ENCODE results near the gene UBA7. TPM values are rescaled to one million over a fixed set of nuclear protein-coding genes. Genes with fewer than 3 reads are reported as not detected.

Gene UBA7
- polyA plus RNA-seq, 1 donor from 2014 or later, result 4.0 TPM

- Histone ChIP-seq H3K9me3 (ENCODE audit: low read length) (no peaks in the 10 kb centered on the region), H3K9me2 (ENCODE audit: insufficient read depth, low read length) (no peaks in the 10 kb centered on the region), H3K9ac (ENCODE audit: low read length) (no peak overlapping the region), H3K27me3 (ENCODE audit: insufficient read depth, low read depth, low read length) (no peaks in the 10 kb centered on the region), H3K4me3 (ENCODE audit: low read length) (no peak overlapping the region), H3K36me3 (ENCODE audit: insufficient read depth, low read length) (no peaks in the 10 kb centered on the region), H2AFZ (ENCODE audit: low read depth, low read length) (no peak overlapping the region), H3F3A (ENCODE audit: insufficient read depth, low read length, poor library complexity, severe bottlenecking) (no peaks in the 10 kb centered on the region), H3K79me2 (replicated peaks; ENCODE audit: insufficient read depth, low read length) (no peaks in the 10 kb centered on the region), H4K20me1 (ENCODE audit: insufficient read depth) (no peaks in the 10 kb centered on the region), H3K27ac (ENCODE audit: low read length) (no peak overlapping the region), H3K4me2 (ENCODE audit: low read length) (no peak overlapping the region)
- TF ChIP-seq CTCF (IDR thresholded peaks at IDR 0.05; ENCODE audit: poor library complexity, severe bottlenecking), result no peak
- no peak for TF ChIP-seq POLR2AphosphoS5 (IDR thresholded peaks at IDR 0.05)
- no peak for TF ChIP-seq TAF1 (IDR thresholded peaks at IDR 0.05; ENCODE audit: low read depth)
- TF ChIP-seq RAD21 (conservative IDR thresholded peaks at IDR 0.05), result no peak
- no peak for TF ChIP-seq EZH2 (IDR thresholded peaks at IDR 0.05; ENCODE audit: borderline replicate concordance, insufficient read depth, low read length, poor library complexity, severe bottlenecking)
- no peak for TF ChIP-seq SMC3 (conservative IDR thresholded peaks at IDR 0.05; ENCODE audit: poor library complexity)
- TF ChIP-seq EP300 (conservative IDR thresholded peaks at IDR 0.05; ENCODE audit: poor library complexity, severe bottlenecking), result no peak
- no peak for TF ChIP-seq REST (IDR thresholded peaks at IDR 0.05; ENCODE audit: borderline replicate concordance)
- no peak for TF ChIP-seq MXI1 (conservative IDR thresholded peaks at IDR 0.05; ENCODE audit: poor library complexity, severe bottlenecking)
Measured at GRCh38 chr3:49812916-49813496, 747 bp downstream of the UBA7 start.

GRCh38 chr3:49807431-49808114, 6.2 kb downstream of the UBA7 start:
- H3K9ac ChIP-seq (ENCODE audit: low read length), result no peak overlapping the region
- no peak for TF ChIP-seq EP300 (conservative IDR thresholded peaks at IDR 0.05; ENCODE audit: poor library complexity, severe bottlenecking)
- no peak for TF ChIP-seq CTCF (IDR thresholded peaks at IDR 0.05; ENCODE audit: poor library complexity, severe bottlenecking)
- no peaks in the 10 kb centered on the region for H3K79me2 ChIP-seq (replicated peaks; ENCODE audit: insufficient read depth, low read length)
- no peaks in the 10 kb centered on the region for H3F3A ChIP-seq (ENCODE audit: insufficient read depth, low read length, poor library complexity, severe bottlenecking)
- H3K4me2 ChIP-seq (ENCODE audit: low read length), result no peak overlapping the region
- no peak overlapping the region for H3K27ac ChIP-seq (ENCODE audit: low read length)
- H3K4me3 ChIP-seq (ENCODE audit: low read length), result no peak overlapping the region
- H2AFZ ChIP-seq (ENCODE audit: low read depth, low read length), result no peak overlapping the region
- no peaks in the 10 kb centered on the region for H3K9me2 ChIP-seq (ENCODE audit: insufficient read depth, low read length)
- H3K27me3 ChIP-seq (ENCODE audit: insufficient read depth, low read depth, low read length), result peaks cover 14% of the 10 kb centered on the region
- H4K20me1 ChIP-seq (ENCODE audit: insufficient read depth), result no peaks in the 10 kb centered on the region
- H3K36me3 ChIP-seq (ENCODE audit: insufficient read depth, low read length), result no peaks in the 10 kb centered on the region
- H3K9me3 ChIP-seq (ENCODE audit: low read length), result no peaks in the 10 kb centered on the region
